OCI-LY1 (cell line): ENCODE measurements around the gene TLR9.

Source experiments
- H2AFZ ChIP-seq: fragments of 200-600 bp; sonication (generic), shearing (Covaris generic); 2 replicates; pipeline ENCODE4 v1.6.0; 2014; ENCODE audit warnings: antibody characterized with exemption, mild to moderate bottlenecking, low read length
- H3F3A ChIP-seq: fragments of 200-600 bp; sonication (generic), shearing (Covaris generic); 2 replicates; pipeline ENCODE4 v1.6.0; 2014; ENCODE audit warnings: mild to moderate bottlenecking, antibody characterized with exemption, low read length, moderate library complexity; ENCODE audit not compliant: insufficient read depth
- H3K27ac ChIP-seq: fragments of 200-600 bp; sonication (generic); 2 replicates; pipeline ENCODE4 v1.5.1; 2014; ENCODE audit warnings: low read length, mixed run types, mild to moderate bottlenecking, low read depth; ENCODE audit not compliant: poor library complexity, severe bottlenecking
- H3K27me3 ChIP-seq: fragments of 200-600 bp; sonication (generic); 2 replicates; pipeline ENCODE4 v1.6.0; 2014; ENCODE audit warnings: antibody characterized with exemption, mild to moderate bottlenecking, low read length, moderate library complexity; ENCODE audit not compliant: insufficient read depth
- H3K36me3 ChIP-seq: fragments of 200-600 bp; sonication (generic); 2 replicates; pipeline ENCODE4 v1.6.1; 2014; ENCODE audit warnings: mild to moderate bottlenecking, antibody characterized with exemption, low read length, moderate library complexity, mixed read lengths; ENCODE audit not compliant: insufficient read depth
- H3K4me1 ChIP-seq: fragments of 200-600 bp; sonication (generic); 2 replicates; pipeline ENCODE4 v1.5.1; 2014; ENCODE audit warnings: mild to moderate bottlenecking, low read length, moderate library complexity; ENCODE audit not compliant: insufficient read depth, severe bottlenecking
- H3K4me2 ChIP-seq: fragments of 200-600 bp; sonication (generic), shearing (Covaris generic); 2 replicates; pipeline ENCODE4 v1.6.1; 2014; ENCODE audit warnings: low read length
- H3K4me3 ChIP-seq: fragments of 200-600 bp; sonication (generic); 2 replicates; pipeline ENCODE4 v1.5.1; 2014; ENCODE audit warnings: low read length, low read depth, mild to moderate bottlenecking, mixed read lengths; ENCODE audit not compliant: poor library complexity, severe bottlenecking
- H3K79me2 ChIP-seq: fragments of 200-600 bp; shearing (Covaris generic); 2 replicates; pipeline ENCODE4 v1.6.1; 2016; ENCODE audit warnings: mixed run types, low read length, mixed read lengths; ENCODE audit not compliant: insufficient read depth
- H3K9ac ChIP-seq: fragments of 200-600 bp; sonication (generic), shearing (Covaris generic); 2 replicates; pipeline ENCODE4 v1.6.1; 2014; ENCODE audit warnings: mild to moderate bottlenecking, low read length, mixed read lengths
- H3K9me2 ChIP-seq: fragments of 200-600 bp; sonication (generic), shearing (Covaris generic); 2 replicates; pipeline ENCODE4 v1.6.1; 2014; ENCODE audit warnings: low read depth, mild to moderate bottlenecking, low read length, mixed read lengths
- H3K9me3 ChIP-seq: fragments of 200-600 bp; shearing (Covaris generic); 2 replicates; pipeline ENCODE4 v1.6.1; 2014; ENCODE audit warnings: low read length, mixed read lengths
- H4K20me1 ChIP-seq: fragments of 200-600 bp; sonication (generic), shearing (Covaris generic); 2 replicates; pipeline ENCODE4 v1.6.0; 2016; ENCODE audit warnings: mild to moderate bottlenecking, low read length; ENCODE audit not compliant: insufficient read depth
- CTCF ChIP-seq: fragments of 200-600 bp; sonication (generic), shearing (Covaris generic); IDR thresholded peaks from 2 replicates; pipeline ENCODE4 v1.5.1; 2017; ENCODE audit warnings: mild to moderate bottlenecking, antibody characterized with exemption, low read length, moderate library complexity, mixed read lengths
- EZH2 ChIP-seq: fragments of 200-600 bp; sonication (generic), shearing (Covaris generic); IDR thresholded peaks from 2 replicates; pipeline ENCODE4 v1.8.0; 2017; ENCODE audit warnings: borderline replicate concordance, mixed run types, mild to moderate bottlenecking, antibody characterized with exemption, low read length, moderate library complexity, mixed read lengths

Gene TLR9

GRCh38 chr3:52250122-52250521 is 24.7 kb upstream of the TLR9 start:
- Histone ChIP-seq H3K4me3 (no peak overlapping the region), H3F3A (no peaks in the 10 kb centered on the region), H3K27me3 (no peaks in the 10 kb centered on the region), H4K20me1 (no peaks in the 10 kb centered on the region), H3K79me2 (no peaks in the 10 kb centered on the region), H3K36me3 (peaks cover 54% of the 10 kb centered on the region), H2AFZ (no peak overlapping the region), H3K4me2 (no peak overlapping the region), H3K4me1 (peaks cover 34% of the 10 kb centered on the region), H3K27ac (no peak overlapping the region), H3K9me2 (no peaks in the 10 kb centered on the region), H3K9ac (no peak overlapping the region), H3K9me3 (no peaks in the 10 kb centered on the region)
- TF ChIP-seq EZH2 (no peak), CTCF (no peak)

GRCh38 chr3:52249683-52250082 is 24.2 kb upstream of the TLR9 start:
- no peaks in the 10 kb centered on the region for H3K9me2 ChIP-seq
- H3K4me3 ChIP-seq: no peak overlapping the region
- H3K9ac ChIP-seq: no peak overlapping the region
- no peaks in the 10 kb centered on the region for H3K27me3 ChIP-seq
- H3K9me3 ChIP-seq: no peaks in the 10 kb centered on the region
- no peak for TF ChIP-seq EZH2
- TF ChIP-seq CTCF: no peak
- no peaks in the 10 kb centered on the region for H3K79me2 ChIP-seq
- H4K20me1 ChIP-seq: no peaks in the 10 kb centered on the region
- peaks cover 38% of the 10 kb centered on the region for H3K4me1 ChIP-seq
- no peaks in the 10 kb centered on the region for H3F3A ChIP-seq
- H3K4me2 ChIP-seq: no peak overlapping the region
- no peak overlapping the region for H3K27ac ChIP-seq
- no peak overlapping the region for H2AFZ ChIP-seq
- peaks cover 53% of the 10 kb centered on the region for H3K36me3 ChIP-seq

- Histone ChIP-seq H3K4me3 (no peak overlapping the region), H2AFZ (no peak overlapping the region), H3K79me2 (no peaks in the 10 kb centered on the region), H4K20me1 (no peaks in the 10 kb centered on the region), H3K27me3 (no peaks in the 10 kb centered on the region), H3K36me3 (peaks cover 46% of the 10 kb centered on the region), H3K4me2 (no peak overlapping the region), H3K9me3 (no peaks in the 10 kb centered on the region), H3K9me2 (no peaks in the 10 kb centered on the region), H3K27ac (no peak overlapping the region), H3K4me1 (peaks cover 38% of the 10 kb centered on the region), H3K9ac (no peak overlapping the region), H3F3A (no peaks in the 10 kb centered on the region)
- TF ChIP-seq EZH2 (no peak), CTCF (no peak)
These were observed 23.5 kb upstream of the TLR9 start for GRCh38 chr3:52248816-52249547.
